K562 (cell line): ENCODE data around the gene ZER1. TPM values are rescaled to one million over a fixed set of nuclear protein-coding genes. Genes with fewer than 3 reads are reported as not detected.

Source experiments
- ATAC-seq: fragments of 200-7000 bp; cut with Tn5 transposase; 3 replicates; pipeline ENCODE4 v1.9.1; 2020; ENCODE audit warnings: moderate library complexity
- BruUV-seq: library from RNA; stranded (reverse); fragments of 400-500 nt; replicated peaks from 2 replicates; lab custom pipeline; 2021; lab: Mats Ljungman, UMichigan
- CTCF ChIA-PET: fragments of 300-600 bp; formaldehyde crosslinking; extraction: SDS; loops from one replicate; lab custom pipeline; 2021; ENCODE audit warnings: low intra/inter-chr PET ratio; lab: Yijun Ruan, JAX
- POLR2A ChIA-PET: fragments of 300-600, 350-650 bp; sonication (Branson Sonifier 250); formaldehyde crosslinking; extraction: SDS; loops from one replicate; lab custom pipeline; 2021; ENCODE audit warnings: antibody characterized with exemption, inconsistent platforms; lab: Yijun Ruan, JAX
- DNase-seq, 4 experiments: peaks; one replicate each; pipeline versions ENCODE4 v3.0.0 to v3.0.0-alpha.2; 2011 to 2018; ENCODE audit warnings: low spot score in 3 of 4, mixed read lengths in 3 of 4; ENCODE audit errors: extremely low read depth in 1 of 4
- FAIRE-seq: peaks from 2 replicates; lab custom pipeline; 2011; peaks lifted over from hg19 to GRCh38; lab: Jason Lieb, UNC
- H2AFZ ChIP-seq: 2 replicates; pipeline ENCODE4 v1.6.0; 2011; ENCODE audit warnings: low read depth, low read length, control low read depth, inconsistent platforms
- H3K27ac ChIP-seq: fragments of 200-600 bp; 3 replicates; pipeline ENCODE4 v1.8.0; 2011; ENCODE audit warnings: low read depth, mild to moderate bottlenecking, control low read depth, inconsistent platforms, low read length, moderate library complexity, mixed read lengths; ENCODE audit errors: extremely low read depth
- H3K27me3 ChIP-seq, 2 experiments: fragments of 300-600 bp in 1 of 2; 2 replicates in 1 of 2; 3 replicates in 1 of 2; pipeline versions ENCODE4 v1.6.0 to v1.8.0; 2011; ENCODE audit warnings: inconsistent platforms in 2 of 2, low read length in 2 of 2, mild to moderate bottlenecking in 1 of 2, mixed read lengths in 1 of 2, moderate library complexity in 1 of 2; ENCODE audit not compliant: control insufficient read depth in 2 of 2, insufficient read depth in 2 of 2
- H3K36me3 ChIP-seq: fragments of 300-600 bp; 3 replicates; pipeline ENCODE4 v1.8.0; 2011; ENCODE audit warnings: mild to moderate bottlenecking, low read length, inconsistent platforms; ENCODE audit not compliant: control insufficient read depth, insufficient read depth
- H3K4me1 ChIP-seq, 2 experiments: fragments of 200-600 bp in 1 of 2; replicated peaks in 1 of 2; 2 replicates in 1 of 2; 3 replicates in 1 of 2; pipeline versions ENCODE4 v1.5.1 to v1.8.0; 2011; ENCODE audit warnings: inconsistent platforms in 2 of 2, low read length in 2 of 2, mild to moderate bottlenecking in 1 of 2, mixed read lengths in 1 of 2, moderate library complexity in 1 of 2; ENCODE audit not compliant: control insufficient read depth in 2 of 2, insufficient read depth in 2 of 2
- H3K4me2 ChIP-seq: 2 replicates; pipeline ENCODE4 v1.6.1; 2011; ENCODE audit warnings: low read length, control low read depth, inconsistent platforms, mixed read lengths; ENCODE audit not compliant: insufficient read depth
- H3K4me3 ChIP-seq: fragments of 200-600 bp; sonication (generic), shearing (Covaris generic); 2 replicates; pipeline ENCODE4 v1.5.1; 2016; ENCODE audit warnings: control low read depth, inconsistent platforms
- H3K79me2 ChIP-seq: fragments of 200-600 bp; 3 replicates; pipeline ENCODE4 v1.8.0; 2011; ENCODE audit warnings: low read length, inconsistent platforms; ENCODE audit not compliant: control insufficient read depth, insufficient read depth
- H3K9ac ChIP-seq, 2 experiments: 2 replicates each; pipeline versions ENCODE4 v1.6.0 to v1.6.1; 2011; ENCODE audit warnings: low read depth in 2 of 2, low read length in 2 of 2, control low read depth in 1 of 2, inconsistent platforms in 1 of 2, mild to moderate bottlenecking in 1 of 2, mixed read lengths in 1 of 2; ENCODE audit not compliant: insufficient read depth in 1 of 2
- H3K9me1 ChIP-seq: one replicate; pipeline ENCODE4 v1.6.0; 2011; ENCODE audit warnings: inconsistent platforms, mild to moderate bottlenecking, low read length, moderate library complexity; ENCODE audit not compliant: control insufficient read depth, insufficient read depth
- H3K9me3 ChIP-seq: replicated peaks from 2 replicates; pipeline ENCODE4 v1.5.1; 2011; ENCODE audit warnings: low read depth, low read length, inconsistent platforms; ENCODE audit not compliant: control insufficient read depth, insufficient read depth
- H4K20me1 ChIP-seq: replicated peaks from 2 replicates; pipeline ENCODE4 v1.6.1; 2011; ENCODE audit warnings: low read length, inconsistent platforms, mixed read lengths; ENCODE audit not compliant: control insufficient read depth, insufficient read depth
- FOXP4 ChIP-seq: sonication (generic); formaldehyde crosslinking; IDR thresholded peaks from 2 replicates; pipeline ENCODE4 v1.8.0; 2022; ENCODE audit warnings: mild to moderate bottlenecking, missing genetic modification reagents, borderline replicate concordance
- WGBS: fragments of 100-300 bp; shearing (Covaris generic); methylation state at CpG from one replicate; pipeline ENCODE4 v1.1.6; 2016; ENCODE audit warnings: low coverage, mixed read lengths; ENCODE audit not compliant: insufficient coverage; ENCODE audit errors: missing lambda C conversion rate; 5-methylcytosine and 5-hydroxymethylcytosine counted together
- in situ Hi-C: fragments of 300-500 bp; cut with MboI; formaldehyde crosslinking; loops from 4 replicates; pipeline ENCODE4 v1.15.0; 2018; ENCODE audit warnings: inconsistent platforms, mixed read lengths
- intact Hi-C: fragments of 100-400 bp; cut with micrococcal nuclease; formaldehyde crosslinking; loops from 2 replicates; pipeline ENCODE4 v1.14.2; 2022
- polyA plus RNA-seq, 8 experiments: library from polyadenylated mRNA; depleted of rRNA in 4 of 8; stranded (reverse) in 5 of 8; unstranded in 3 of 8; fragments of >200 nt; fragmentation: Nextera tagmentation in 2 of 8; fragmentation: Illumina TruSeq in 1 of 8; extraction: Ambion mirVana in 2 of 8; extraction: Trizol in 1 of 8; gene quantifications; 2 replicates each; pipeline versions ENCODE4 v1.2.1 to v1.2.3, GENCODE V29; 2011 to 2014; ENCODE audit warnings: inconsistent platforms in 1 of 8, missing spikeins in 1 of 8
- total RNA-seq, 7 experiments: library from RNA; depleted of rRNA in 6 of 7; stranded (reverse); fragments of >200 nt in 6 of 7; fragmentation: Illumina TruSeq in 2 of 7; extraction: Trizol in 2 of 7; gene quantifications; 2 replicates each; pipeline versions ENCODE4 v1.2.1 to v1.2.3, GENCODE V29; 2011 to 2021; ENCODE audit warnings: low replicate concordance in 1 of 7

The ZER1 gene
- total and polyA plus RNA-seq, 9 of the 15 experiments (the other 6 are each of a cell fraction or from before 2014, with no cell fraction given): 0.07 to 10.7 (median 6.2) TPM

- H3K36me3 ChIP-seq: peaks cover 65% of the 10 kb centered on the region; the same call in 2 of the 3 replicates
- no peaks in the 10 kb centered on the region for H3K9me1 ChIP-seq
- H3K27me3 ChIP-seq: no peaks in the 10 kb centered on the region
- in situ Hi-C loops (loop anchor here (5.0 to 10.0 kb wide), 2 partner anchors 68 to 290 kb away; partner anchors contain the start of gene CERCAM), intact Hi-C loops (no loop called here)
- H3K9me3 ChIP-seq: no peaks in the 10 kb centered on the region
- POLR2A ChIA-PET: interaction anchor here (0.6 to 2.2 kb wide), 3 partner anchors 8 to 59 kb away, joined by 3 to 9 read pairs (median 5); no protein-coding TSS in a partner anchor
- FAIRE-seq (no peak), ATAC-seq (no peak), DNase-seq (no peak)
- 90% methylated on average over 16 of the region's 24 CpGs for WGBS
- no TSS peak for BruUV-seq
- no peak overlapping the region for H3K4me2 ChIP-seq
- no peaks in the 10 kb centered on the region for H4K20me1 ChIP-seq
- no peak for TF ChIP-seq FOXP4 (CRISPR knock-in tag)
- no peaks in the 10 kb centered on the region for H3K79me2 ChIP-seq
- H2AFZ ChIP-seq: no peak overlapping the region
- CTCF ChIA-PET: no interaction called here
- no peaks in the 10 kb centered on the region; a peak in 1 of 5 replicates for H3K4me1 ChIP-seq
- H3K4me3 ChIP-seq: no peak overlapping the region
- H3K27ac ChIP-seq: no peak overlapping the region
- H3K9ac ChIP-seq: peak overlapping the region in 1 of 2 experiments; percentile 1; a peak in 1 of 4 replicates
Observed at GRCh38 chr9:128714586-128715435, 56.9 kb downstream of the ZER1 start.
